HT-29 (cell line): ENCODE results near the gene C10orf120. TPM values are rescaled to one million over a fixed set of nuclear protein-coding genes. Genes with fewer than 3 reads are reported as not detected.

ENCODE experiments used
- DNase-seq: peaks from one replicate; pipeline ENCODE4 v3.0.0-alpha.2; 2015; ENCODE audit warnings: low spot score
- total RNA-seq: library from RNA; depleted of rRNA; stranded (reverse); fragments of >200 nt; shearing (Covaris generic); gene quantifications from 2 replicates; pipeline ENCODE4 v1.2.3, GENCODE V29; 2014; rRNA removed

Gene C10orf120
- not detected in 2 replicates for total RNA-seq

DNA sequence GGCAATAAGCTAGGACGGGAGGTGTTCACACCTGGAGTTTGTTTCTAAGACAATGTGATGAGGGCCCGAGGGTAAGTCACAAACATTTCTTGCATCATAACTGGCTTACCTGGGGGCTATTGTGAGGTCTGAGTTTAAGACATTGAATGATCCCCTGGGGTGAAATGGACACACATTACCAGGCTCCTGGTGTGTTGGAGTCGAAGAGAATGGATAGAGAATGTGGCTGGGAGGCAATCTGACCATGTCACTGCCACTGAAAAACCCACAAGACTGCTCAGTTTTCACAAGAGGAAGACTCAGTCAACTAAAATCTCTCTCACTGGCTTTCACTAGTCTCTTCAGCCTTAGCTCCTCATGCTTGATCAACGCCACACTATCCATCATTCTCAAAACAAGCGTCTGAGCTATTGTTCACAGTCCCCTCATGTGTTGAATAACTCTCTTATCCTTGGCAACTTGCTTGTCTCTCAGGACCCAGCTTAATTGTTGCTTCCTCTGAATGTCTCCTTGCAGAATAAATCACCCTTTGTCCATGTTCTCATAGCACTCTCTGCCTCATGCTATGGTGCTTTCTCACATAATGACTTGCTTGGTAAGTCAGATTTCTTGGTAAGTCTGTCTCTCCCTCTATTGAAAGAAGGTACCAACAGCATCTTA lies at the start of gene C10orf120:
Gene C10orf120 (minus strand): TSS at position 51 of the 660 bp plus-strand sequence. CDS start 56 bp downstream, outside the sequence.
- DNase-seq = no peak

DNA sequence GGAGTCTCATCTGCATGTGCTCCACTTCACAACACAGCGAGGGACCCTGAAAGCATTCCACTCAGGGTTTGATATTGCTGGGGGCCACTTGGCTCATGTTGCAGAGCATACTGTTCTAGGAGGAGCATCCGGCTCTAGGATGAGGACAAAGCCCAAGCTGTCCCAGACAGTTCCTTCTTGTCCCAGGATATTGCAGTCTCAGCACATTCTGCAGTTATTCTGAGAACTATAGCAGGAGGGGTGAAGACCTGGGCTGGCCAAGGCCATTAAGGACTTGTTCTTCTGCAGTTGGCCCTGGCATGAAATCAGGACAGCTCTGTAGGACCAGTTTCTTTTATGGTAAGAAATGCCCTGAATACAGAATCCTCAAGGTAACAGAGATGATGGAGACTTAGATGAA lies 48.9 kb upstream of the C10orf120 start:
- DNase-seq = no peak

DNA sequence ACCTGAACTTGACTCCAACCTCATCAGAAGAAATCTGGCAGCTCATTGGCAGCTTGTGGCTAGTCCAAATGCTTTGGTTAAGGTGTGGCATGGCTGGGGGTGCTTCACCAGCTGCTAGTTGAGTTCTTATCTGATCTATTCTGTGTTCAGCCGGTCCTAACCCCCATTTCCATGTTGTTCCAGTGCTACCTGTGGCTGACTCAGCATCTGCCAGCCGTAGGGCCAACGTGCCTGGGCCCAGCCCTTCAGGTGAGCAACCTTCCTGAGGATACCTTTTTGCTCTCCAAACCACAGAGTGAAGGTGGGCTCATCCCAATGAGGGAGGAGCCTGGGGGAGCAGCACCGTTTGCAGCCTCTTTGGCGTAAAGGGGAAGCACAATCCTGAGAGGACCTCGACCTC lies 46.8 kb upstream of the C10orf120 start:
- no peak for DNase-seq

DNA sequence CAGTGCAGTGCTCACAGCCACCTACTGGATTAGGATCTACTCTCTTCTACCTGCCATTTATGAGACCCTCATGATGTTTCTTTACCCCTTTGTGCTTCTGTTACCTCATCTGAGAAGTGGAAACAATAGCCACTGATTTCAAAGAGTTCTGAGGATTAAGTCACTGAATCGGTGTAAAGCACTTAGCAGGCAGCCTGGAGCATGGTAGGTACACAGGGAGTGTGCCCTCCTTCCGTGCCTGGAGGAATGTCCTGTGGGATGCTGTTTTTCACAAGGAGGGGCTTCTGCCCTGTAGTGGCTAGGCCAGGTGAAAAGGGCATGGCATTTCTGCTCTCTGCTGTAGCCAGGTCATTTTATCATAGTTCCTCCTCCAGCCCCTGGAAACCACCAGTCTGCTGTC lies 44.6 kb upstream of the C10orf120 start:
- DNase-seq = no peak

DNA sequence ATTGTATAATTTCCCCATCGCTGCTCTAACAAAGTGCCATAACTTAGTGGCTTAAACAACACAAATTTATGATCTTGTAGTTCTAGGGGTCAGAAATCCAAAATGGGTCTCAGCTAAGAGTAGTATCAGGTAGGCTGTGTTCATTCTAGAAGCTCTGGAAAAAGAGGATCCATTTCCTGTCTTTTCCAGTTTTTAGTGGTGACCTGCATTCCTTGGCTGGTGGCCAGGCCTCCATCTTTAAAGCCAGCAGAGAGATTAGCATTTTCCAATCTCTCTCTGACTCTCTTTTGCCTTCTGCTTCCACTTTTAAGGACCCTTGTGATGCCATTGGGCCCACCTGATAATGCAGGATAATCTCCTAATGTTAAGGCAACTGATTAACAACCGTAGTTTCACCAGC lies 41.0 kb upstream of the C10orf120 start:
- no peak for DNase-seq

DNA sequence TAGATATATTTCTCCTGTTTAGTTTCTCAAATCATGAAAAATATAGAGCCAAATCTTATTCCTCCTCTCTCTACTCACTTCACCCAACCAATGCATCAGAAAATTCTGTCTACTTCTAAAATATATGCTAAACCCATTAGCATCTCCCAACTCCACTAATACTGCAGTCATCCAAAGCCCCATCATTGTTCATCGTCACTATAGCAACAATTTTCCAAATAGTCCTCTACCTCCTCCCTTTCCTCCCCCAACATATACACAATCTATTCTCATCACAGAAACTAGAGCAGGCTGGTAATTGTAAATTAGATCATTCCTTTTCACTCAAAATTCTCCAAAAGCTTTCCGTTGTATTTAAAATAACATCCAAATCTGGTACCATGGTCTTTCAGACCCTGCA lies 38.4 kb upstream of the C10orf120 start:
- no peak for DNase-seq

DNA sequence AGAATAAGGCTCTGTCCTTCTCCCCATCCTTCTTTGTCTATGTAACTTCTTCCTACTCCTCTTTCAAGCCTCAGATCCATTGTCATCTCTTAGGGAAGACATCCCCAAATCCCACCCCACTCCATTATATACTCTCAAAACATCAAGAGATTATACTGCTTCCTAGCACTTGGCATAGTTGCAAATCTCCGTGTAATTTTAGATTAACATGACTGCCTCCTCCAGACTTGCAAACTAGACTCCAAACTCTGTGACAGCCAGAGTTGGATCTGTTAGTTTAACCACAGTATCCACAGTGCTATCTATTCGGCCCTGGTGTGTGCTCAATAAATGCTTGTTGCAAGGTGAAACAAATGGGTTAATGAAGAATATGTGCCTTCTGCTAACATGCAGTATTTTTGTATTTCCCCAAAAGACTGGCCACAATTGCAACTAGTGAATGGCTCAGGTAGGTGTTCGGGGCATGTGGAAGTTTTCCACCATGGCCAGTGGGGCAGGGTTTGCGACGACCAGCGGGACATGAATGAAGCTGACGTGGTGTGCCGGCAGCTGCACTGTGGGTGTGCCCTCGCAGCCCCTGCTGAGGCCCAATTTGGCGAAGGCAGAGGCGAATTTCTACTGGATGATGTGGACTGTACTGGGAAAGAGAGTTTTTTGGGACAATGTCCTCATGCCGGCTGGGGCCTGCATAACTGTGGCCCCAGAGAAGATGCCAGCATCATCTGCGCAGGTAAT lies 34.5 kb upstream of the C10orf120 start:
- no peak for DNase-seq

DNA sequence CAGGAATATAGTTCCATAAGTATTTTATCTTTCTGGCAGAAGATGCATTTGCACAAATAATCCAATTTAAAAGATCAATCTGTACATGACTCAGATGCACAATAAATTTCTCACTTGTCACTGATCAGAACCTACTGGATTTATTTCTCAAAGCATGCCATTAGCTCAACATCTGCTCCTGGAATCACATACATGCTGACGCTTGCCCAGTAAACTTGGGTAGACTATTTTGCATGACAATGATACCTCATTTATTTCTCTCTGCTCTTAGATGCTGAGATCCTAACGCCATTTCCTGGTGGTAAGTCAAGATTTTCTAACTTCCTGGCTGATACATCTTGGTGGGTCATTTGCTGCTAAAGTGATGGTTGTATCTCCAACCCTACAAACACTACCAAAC lies 33.8 kb upstream of the C10orf120 start:
- no peak for DNase-seq

DNA sequence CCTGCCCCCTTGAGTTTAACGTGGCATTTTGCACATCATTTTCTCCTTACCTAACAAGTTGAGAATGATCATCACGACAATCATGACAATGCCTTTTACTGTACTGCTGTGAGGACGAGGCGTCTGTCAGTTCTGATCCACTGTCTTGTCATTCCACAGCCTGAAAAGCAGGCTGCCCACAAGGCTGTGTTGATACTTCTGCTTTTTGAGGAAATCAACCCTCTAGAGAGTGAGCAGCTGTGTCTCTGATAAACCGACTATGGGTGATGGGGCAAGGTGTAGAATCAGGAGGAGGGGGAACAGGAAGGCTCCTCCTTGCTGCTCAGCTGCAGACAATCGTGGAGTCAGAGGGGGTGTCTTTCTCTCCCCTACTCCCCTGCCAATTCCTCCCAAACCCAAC lies 30.6 kb upstream of the C10orf120 start:
- DNase-seq = no peak

DNA sequence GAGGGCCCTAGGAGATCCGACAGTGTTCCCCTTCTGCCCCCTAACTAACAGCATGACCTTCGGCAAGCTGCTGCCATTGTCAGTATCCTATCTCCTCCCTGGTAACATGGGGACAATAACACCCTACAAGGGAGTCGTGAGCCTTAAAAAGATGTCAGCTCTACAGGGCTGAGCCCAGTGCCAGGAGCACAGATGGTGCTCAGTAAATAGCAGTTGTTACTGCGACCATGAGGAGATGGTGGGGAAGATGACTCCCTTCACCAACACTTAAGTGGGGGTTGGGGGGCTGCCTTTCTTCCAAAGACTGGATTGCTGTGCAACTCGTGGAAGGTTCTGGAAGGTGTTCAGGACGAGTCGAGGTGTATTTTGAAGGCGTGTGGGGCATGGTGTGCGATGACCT lies 29.5 kb upstream of the C10orf120 start:
- DNase-seq = no peak

DNA sequence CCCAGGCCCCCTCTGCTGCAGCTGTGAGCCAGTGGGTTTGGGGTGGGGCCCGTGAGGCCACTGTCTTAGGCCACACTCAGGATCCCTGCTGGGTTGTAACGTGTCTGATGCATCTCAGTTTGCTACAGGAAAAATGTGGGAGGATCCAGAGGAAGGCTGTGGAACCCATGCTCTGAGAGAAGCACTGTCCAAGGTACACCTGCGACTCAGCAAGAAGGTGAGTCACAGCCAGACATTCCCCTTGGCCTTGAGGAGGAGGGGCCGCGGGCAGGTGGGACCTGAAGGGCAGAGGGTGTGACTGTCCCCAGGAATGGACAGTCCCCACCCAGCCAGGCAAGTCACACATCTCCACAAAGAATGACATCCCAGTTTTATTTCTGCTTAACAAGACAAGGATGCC lies 27.8 kb upstream of the C10orf120 start:
- DNase-seq = no peak

DNA sequence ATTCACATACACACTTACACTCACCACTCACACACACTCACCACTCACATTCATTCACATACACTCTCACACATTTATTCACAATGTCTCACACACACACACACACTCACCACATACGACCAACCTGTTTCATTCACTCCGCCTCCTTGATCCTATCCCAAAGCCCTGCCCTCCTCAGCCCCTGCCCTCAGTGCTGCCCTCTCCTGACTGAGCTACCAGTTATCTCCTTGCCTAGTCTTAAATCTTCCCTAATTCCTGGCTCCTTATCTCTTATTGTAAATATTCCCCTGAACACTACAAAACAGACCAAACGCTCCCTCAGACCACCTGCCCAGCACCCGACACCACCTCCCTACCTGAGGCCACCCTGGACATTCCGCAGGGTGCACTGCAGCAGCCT lies 26.1 kb upstream of the C10orf120 start:
- no peak for DNase-seq

DNA sequence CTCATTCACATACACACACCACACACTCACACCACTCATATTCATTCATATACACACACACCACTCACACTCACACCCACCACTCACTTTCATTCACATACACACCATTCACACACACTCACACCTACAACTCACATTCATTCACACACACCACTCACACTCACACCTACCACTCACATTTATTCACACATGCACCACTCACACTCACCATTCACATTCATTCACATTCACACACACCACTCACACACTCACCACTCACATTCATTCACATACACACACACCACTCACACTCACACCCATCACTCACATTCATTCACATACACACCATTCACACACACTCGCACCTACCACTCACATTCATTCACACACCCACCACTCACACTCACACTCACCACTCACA lies 25.4 kb upstream of the C10orf120 start:
- no peak for DNase-seq

DNA sequence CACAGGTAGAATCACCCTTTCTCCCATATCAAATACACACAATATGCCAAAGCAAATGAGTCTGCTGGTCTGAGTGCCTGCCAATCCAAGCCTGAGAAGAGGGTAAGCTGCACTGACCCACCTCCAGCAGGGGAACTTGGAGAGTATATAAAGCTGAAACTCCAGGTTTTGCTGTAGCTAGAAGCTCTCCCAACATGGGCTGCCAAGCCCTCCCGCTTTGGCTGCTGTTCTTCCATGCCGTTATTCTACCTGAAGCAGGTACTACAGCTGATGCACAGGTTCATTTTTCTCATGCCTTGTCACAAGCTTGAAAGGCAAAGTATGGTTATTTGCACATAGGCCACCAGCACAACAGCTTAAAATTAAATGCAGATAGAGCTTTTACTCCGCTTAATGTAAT lies 21.5 kb upstream of the C10orf120 start:
- DNase-seq = no peak

DNA sequence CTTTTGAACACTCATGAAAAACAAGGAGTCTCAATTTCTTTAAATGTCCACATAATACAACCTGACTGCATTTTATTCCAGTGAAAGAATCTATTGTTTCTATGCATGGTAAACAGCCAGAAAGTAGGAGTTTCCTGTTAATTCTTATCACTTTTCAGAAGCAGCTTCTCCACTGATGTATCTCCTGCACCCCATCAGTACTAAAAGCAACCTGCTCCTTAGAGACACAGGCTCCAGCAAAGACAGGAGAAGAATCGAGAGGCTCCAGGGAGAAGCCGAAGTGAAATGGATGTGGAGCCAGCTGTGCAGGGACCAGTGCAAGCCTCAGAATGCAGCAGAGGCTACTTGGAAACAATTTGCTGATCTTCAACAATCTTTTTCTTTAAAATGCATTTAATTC lies 16.4 kb upstream of the C10orf120 start:
- no peak for DNase-seq

DNA sequence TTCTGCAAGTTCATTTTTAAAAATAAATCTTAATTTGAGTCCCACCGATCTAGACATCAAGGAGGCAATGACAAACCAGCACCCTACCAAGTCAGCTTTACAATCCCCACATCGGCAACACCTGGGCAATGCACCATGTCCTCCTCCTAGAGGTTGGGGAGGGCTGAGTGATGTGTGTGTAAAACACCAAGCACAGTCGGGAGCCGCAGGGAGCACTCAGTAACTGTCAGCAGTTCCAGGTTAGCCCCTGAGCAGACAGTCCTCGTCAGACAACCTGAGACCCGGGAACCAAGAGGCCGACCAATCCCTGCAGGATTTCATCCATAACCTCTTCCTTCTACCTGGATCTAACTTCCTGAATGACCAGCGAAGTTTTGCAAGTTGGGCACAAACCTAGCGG lies 15.9 kb upstream of the C10orf120 start:
- no peak for DNase-seq

DNA sequence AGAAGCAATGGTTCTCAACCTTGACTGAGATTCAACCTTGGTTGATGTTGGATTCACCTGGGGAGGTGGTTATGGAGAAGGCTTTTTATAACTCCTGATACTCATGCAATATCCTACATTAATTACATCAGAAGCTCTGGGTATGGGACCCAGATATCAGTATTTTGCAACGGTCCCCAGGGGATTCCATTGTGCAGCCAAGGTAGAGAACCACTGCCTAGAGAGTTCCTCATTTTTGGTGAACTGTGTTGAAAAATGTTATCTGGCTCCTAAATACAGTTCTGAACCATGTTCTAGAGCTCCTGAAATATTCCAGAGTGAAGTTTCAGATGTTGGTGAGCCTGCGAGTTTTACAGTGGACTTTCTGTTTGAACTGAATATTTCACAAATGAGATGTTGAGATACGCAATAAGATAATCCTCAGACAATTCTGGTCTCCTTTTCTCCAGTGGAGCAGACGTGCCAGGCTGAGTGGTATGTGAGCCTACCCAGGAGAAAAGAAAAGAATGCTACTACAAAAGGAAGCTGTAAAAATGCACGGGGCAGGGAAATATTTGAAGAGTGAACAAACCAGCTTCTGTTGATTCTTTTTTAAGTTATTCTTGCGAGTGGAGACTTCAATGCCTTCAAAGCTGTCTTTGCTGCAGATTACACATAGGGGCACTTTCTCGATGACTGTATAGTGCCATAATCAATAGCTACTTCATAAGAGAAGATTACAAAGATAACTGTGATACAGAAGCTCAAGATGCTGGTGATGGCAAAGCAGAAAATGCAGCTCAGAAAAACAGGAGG lies 13.6 kb upstream of the C10orf120 start:
- DNase-seq = no peak

DNA sequence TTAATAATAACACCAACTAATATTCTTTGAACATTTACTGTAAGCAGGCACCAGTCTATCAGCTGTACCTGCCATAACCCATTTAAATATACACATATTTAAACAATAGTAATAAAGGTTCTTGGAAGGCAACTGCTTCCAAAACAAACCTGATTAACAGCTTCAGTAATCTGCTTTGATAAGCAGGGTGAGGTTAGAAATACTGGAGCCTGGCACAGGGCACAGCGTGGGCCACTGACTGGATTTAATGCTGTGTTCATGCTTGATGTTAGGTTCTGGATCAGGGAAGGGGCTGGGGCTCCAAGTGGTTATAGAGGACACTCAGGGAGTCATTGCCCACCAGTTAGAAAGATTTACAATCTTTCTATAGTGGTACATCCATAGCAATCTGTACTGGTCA lies 10.9 kb upstream of the C10orf120 start:
- DNase-seq = no peak

DNA sequence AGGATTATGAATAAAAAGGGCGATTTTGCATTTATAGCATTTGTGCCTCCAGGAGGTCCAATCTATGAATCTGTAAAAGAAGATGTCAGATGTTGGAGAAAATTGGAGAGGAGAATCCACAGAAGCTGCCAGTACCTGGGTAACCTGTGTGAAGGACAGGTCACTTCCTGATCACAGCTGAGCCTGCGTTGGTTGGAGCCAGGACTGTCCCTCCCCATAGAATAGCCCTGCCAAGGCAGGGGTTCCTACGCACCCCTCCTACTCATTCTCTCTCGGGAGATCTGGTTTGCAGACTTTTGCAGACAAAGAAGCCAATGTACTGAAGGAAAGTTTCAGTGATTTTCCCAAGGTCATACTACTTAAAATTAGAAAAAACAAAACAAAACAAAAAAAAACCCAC lies 10.3 kb upstream of the C10orf120 start:
- DNase-seq = no peak

DNA sequence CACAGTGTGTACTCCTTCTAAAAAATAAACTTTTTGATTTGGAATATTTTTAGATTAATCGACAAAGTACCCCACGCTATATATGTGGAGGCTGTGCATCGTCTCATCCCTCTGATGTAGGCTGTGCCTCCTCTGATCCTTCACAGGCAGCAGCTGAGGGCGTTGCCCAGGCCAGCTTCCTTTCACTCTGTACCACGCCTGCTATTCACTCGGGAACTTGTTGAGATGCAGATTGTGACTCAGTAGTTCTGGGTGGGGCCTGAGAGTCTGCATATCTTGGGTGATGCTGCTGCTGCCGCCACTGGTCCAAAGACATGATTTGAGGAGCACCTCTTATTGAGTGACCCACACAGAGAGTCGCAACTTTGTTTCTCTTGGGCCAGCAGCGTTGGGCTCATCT lies 7.9 kb upstream of the C10orf120 start:
- DNase-seq = no peak

DNA sequence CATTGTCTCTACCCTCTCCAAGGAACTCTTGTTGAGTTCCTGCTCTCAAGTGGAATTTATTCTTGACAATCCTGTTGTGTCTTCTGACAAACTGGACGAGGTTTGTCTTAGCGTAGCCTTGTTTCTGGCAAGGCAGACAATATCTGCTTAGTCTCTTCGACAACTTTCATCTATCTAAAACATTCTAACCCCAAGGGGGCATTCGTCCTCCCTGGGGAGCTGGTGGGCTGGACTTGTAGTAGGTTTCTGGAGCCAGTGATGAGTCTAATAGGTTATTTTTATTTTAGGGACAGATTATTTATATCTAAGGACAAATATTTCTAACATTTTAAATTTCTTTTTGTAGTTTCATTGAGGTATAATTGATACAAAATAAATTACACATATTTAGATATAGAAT lies 7.3 kb upstream of the C10orf120 start:
- DNase-seq = no peak

DNA sequence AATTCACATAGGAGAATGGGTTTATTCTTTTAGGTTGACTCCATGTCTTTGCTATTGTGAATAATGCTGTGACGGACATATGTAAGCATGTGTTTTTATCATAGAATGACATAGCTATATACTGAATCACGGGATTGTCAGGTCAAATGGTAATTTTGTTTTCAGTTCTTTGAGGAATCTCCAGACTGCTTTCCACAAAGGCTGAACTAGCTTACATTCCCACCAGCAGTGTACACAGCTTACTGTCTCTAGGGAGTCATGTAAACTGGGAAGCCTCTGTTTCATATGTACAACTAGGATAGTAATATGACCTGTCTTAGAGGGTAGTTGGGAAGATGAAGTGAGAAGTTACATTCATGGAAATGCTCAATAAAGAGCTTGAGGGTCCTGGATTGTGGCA lies 6.8 kb upstream of the C10orf120 start:
- no peak for DNase-seq
